ENCODE measurements around the gene DNAJB5.

The DNAJB5 gene

GRCh38 chr9:34986540-34987047 lies 3.0 kb upstream of the DNAJB5 start:
- TF ChIP-seq MYC (IDR thresholded peaks at IDR 0.05; ENCODE audit: low read depth, low read length) (no peak), CTCF (IDR thresholded peaks at IDR 0.05; ENCODE audit: low read depth, low read length) (no peak)
- H3K4me3 ChIP-seq (ENCODE audit: low read depth, low read length): no peak overlapping the region
- peak; percentile 76 for DNase-seq (ENCODE audit: low read depth)

- TF ChIP-seq POLR2A (IDR thresholded peaks at IDR 0.05; ENCODE audit: extremely low read depth, insufficient read length): no peak
- TF ChIP-seq MYC (IDR thresholded peaks at IDR 0.05; ENCODE audit: low read depth, low read length): no peak
- TF ChIP-seq CTCF (IDR thresholded peaks at IDR 0.05; ENCODE audit: low read depth, low read length): no peak
- TF ChIP-seq MAX (IDR thresholded peaks at IDR 0.05; ENCODE audit: low read depth, low read length): no peak
- no peak overlapping the region for H3K4me3 ChIP-seq (ENCODE audit: low read depth, low read length)
- no peak for DNase-seq (ENCODE audit: low read depth)
These were observed 2.2 kb upstream of the DNAJB5 start for GRCh38 chr9:34987160-34987901.

- no peak overlapping the region for H3K4me3 ChIP-seq (ENCODE audit: low read depth, low read length)
- DNase-seq (ENCODE audit: low read depth): no peak
These were observed 1.1 kb upstream of the DNAJB5 start for GRCh38 chr9:34988218-34989002.

GRCh38 chr9:34989946-34990635 lies 546 bp downstream of the DNAJB5 start:
- H3K4me3 ChIP-seq (ENCODE audit: low read depth, low read length): peak overlapping the region; percentile 54
- TF ChIP-seq MYC (IDR thresholded peaks at IDR 0.05; ENCODE audit: low read depth, low read length) (no peak), MAX (IDR thresholded peaks at IDR 0.05; ENCODE audit: low read depth, low read length) (no peak), POLR2A (IDR thresholded peaks at IDR 0.05; ENCODE audit: extremely low read depth, insufficient read length) (no peak), CTCF (IDR thresholded peaks at IDR 0.05; ENCODE audit: low read depth, low read length) (no peak)
- DNase-seq (ENCODE audit: low read depth): peak; percentile 61

More at GRCh38 chr9:34988218-34989002, 1.1 kb upstream of the DNAJB5 start:
- TF ChIP-seq POLR2A (IDR thresholded peaks at IDR 0.05; ENCODE audit: extremely low read depth, insufficient read length) (no peak), MYC (IDR thresholded peaks at IDR 0.05; ENCODE audit: low read depth, low read length) (no peak), MAX (IDR thresholded peaks at IDR 0.05; ENCODE audit: low read depth, low read length) (no peak), CTCF (IDR thresholded peaks at IDR 0.05; ENCODE audit: low read depth, low read length) (no peak)

GRCh38 chr9:34990908-34991606 lies 1.5 kb downstream of the DNAJB5 start:
- DNase-seq (ENCODE audit: low read depth): no peak
- no peak for TF ChIP-seq MAX (IDR thresholded peaks at IDR 0.05; ENCODE audit: low read depth, low read length)
- no peak for TF ChIP-seq MYC (IDR thresholded peaks at IDR 0.05; ENCODE audit: low read depth, low read length)
- no peak for TF ChIP-seq CTCF (IDR thresholded peaks at IDR 0.05; ENCODE audit: low read depth, low read length)
- TF ChIP-seq POLR2A (IDR thresholded peaks at IDR 0.05; ENCODE audit: extremely low read depth, insufficient read length): no peak
- no peak overlapping the region for H3K4me3 ChIP-seq (ENCODE audit: low read depth, low read length)

All from NB4 (cell line).